RPMI7951 (cell line): ENCODE results near the gene COX14. TPM values are rescaled to one million over a fixed set of nuclear protein-coding genes. Genes with fewer than 3 reads are reported as not detected.
"Not testable (repeated sequence)": the region's sequence is repeated elsewhere in the genome, so short reads cannot be mapped to it uniquely, and the experiment has no call there.

Experiments
- DNase-seq: peaks from one replicate; pipeline ENCODE4 v3.0.0-alpha.2; 2012; ENCODE audit warnings: low read depth
- total RNA-seq: library from RNA; depleted of rRNA; stranded (reverse); fragments of >200 nt; shearing (Covaris generic); gene quantifications from 2 replicates; pipeline ENCODE4 v1.2.3, GENCODE V29; 2014; rRNA removed

The COX14 gene
- total RNA-seq, 1 experiment from 2014 or later = 87.1 TPM

GRCh38 chr12:50154947-50155346 lies 42.9 kb downstream of the COX14 start:
- DNase-seq = not testable (repeated sequence)

- DNase-seq = no peak
Measured at GRCh38 chr12:50156641-50157040, 44.6 kb downstream of the COX14 start.

GRCh38 chr12:50157259-50157658 lies 45.2 kb downstream of the COX14 start:
- no peak for DNase-seq

GRCh38 chr12:50160643-50161042 lies 48.6 kb downstream of the COX14 start:
- DNase-seq = no peak

- DNase-seq = no peak
Measured at GRCh38 chr12:50162230-50162629, 50.2 kb downstream of the COX14 start.

- DNase-seq = no peak
Measured at GRCh38 chr12:50164963-50165362, 52.9 kb downstream of the COX14 start.

GRCh38 chr12:50166799-50167048 lies 54.7 kb downstream of the COX14 start:
- DNase-seq = no peak

GRCh38 chr12:50167049-50167828 lies 55.2 kb downstream of the COX14 start, which contains the start of gene CERS5:
CERS5 (minus strand) TSS chr12:50167369; CDS start chr12:50167297, 72 bp downstream.
- DNase-seq = peak; percentile 97

Other genes with a start within 250 kb of the COX14 start
- 0.98 and 1.2 TPM in 2 replicates for gene FAIM2, start 208.3 kb upstream of the COX14 start, total RNA-seq
- not detected in 2 replicates for gene AQP2, start 161.5 kb upstream of the COX14 start, total RNA-seq
- gene AQP5, start 150.4 kb upstream of the COX14 start, total RNA-seq = not detected in 2 replicates
- 0.10 TPM in 1 of 2 replicates, not detected in the other for gene AQP6, start 139.3 kb upstream of the COX14 start, total RNA-seq
- 158 and 173 TPM in 2 replicates for gene RACGAP1, start 86.7 kb upstream of the COX14 start, total RNA-seq
- gene ASIC1, start 54.6 kb upstream of the COX14 start, total RNA-seq = 0.24 and 0.39 TPM in 2 replicates
- gene SMARCD1, start 26.9 kb upstream of the COX14 start, total RNA-seq = 35.9 and 41.8 TPM in 2 replicates
- gene GPD1, start 8.2 kb upstream of the COX14 start, total RNA-seq = 0.39 TPM in 1 of 2 replicates, not detected in the other
- 10.2 and 10.9 TPM in 2 replicates for gene CERS5, start 55.1 kb downstream of the COX14 start, total RNA-seq
- 72.9 and 86.3 TPM in 2 replicates for gene LIMA1, start 171.3 kb downstream of the COX14 start, total RNA-seq